ENCODE measurements around the gene CYP4X1. TPM values are rescaled to one million over a fixed set of nuclear protein-coding genes. Genes with fewer than 3 reads are reported as not detected.
"Not testable (repeated sequence)": the region's sequence is repeated elsewhere in the genome, so short reads cannot be mapped to it uniquely, and the experiment has no call there.

CYP4X1 gene
- total and polyA plus RNA-seq, 7 donors = 0.54 to 2.3 (median 1.1) TPM

DNA sequence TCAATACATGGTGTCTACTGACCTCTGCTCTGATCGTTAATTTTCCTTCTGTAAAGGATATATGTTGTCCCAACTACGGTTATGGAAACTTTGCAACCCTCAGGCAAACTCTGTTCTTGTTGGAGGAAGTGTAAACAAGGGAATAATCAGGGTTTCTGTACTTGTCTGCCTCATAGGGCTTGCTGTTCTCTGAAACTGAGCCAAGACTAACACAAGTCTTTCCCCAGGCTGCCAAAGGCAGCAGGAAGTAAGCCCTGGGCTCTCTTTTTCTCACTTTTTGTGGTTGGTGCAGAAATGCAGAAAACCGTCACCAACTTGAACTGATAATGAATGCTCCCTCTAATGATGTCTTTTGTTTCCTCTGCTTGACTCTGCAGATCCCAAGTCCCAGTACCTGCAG is 7.6 kb downstream of the CYP4X1 start:
- WGBS, 3 donors = 43 to 59% (median 50%) methylated on average over 3 of the region's 3 CpGs

DNA sequence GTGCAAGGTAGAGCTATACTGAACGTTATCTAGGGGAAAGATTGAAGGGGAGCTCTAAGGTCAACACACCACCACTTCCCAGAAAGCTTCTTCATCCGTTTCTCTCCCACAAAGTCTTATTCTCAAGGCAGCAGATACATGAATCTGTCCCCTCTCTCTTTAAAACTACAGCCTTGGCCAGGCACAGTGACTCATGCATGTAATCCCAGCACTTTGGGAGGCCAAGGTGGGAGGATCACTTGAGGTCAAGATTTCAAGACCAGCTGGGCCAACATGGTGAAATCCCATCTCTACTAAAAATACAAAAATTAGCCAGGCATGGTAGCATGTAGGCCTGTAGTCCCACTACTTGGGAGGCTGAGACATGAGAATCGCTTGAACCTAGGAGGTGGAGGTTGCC is 8.1 kb downstream of the CYP4X1 start:
- WGBS, 3 donors = 62 to 69% (median 67%) methylated on average over 3 of the region's 3 CpGs
- peak in 1 of 4 donors; percentile 40 for ATAC-seq

More for the DNA sequence above, 7.6 kb downstream of the CYP4X1 start:
- Histone ChIP-seq H3K4me3 (no peak overlapping the region), H3K4me1 (no peaks in the 10 kb centered on the region), H3K9me3 (no peaks in the 10 kb centered on the region), H3K27me3 (ENCODE audit: insufficient read depth in 3 of 3, low read length in 2 of 3) (no peaks in the 10 kb centered on the region), H3K36me3 (ENCODE audit: insufficient read depth in 1 of 2, low read depth in 1 of 2) (peaks cover 0 to 17% of the 10 kb centered on the region in 2 donors), H3K27ac (no peak overlapping the region)
- ATAC-seq = peak in 2 of 4 donors; percentile 50 to 51
- intact Hi-C loops (cut with DNase I) = no loop called here
- DNase-seq = no peak
- TF ChIP-seq, protein P1, sequence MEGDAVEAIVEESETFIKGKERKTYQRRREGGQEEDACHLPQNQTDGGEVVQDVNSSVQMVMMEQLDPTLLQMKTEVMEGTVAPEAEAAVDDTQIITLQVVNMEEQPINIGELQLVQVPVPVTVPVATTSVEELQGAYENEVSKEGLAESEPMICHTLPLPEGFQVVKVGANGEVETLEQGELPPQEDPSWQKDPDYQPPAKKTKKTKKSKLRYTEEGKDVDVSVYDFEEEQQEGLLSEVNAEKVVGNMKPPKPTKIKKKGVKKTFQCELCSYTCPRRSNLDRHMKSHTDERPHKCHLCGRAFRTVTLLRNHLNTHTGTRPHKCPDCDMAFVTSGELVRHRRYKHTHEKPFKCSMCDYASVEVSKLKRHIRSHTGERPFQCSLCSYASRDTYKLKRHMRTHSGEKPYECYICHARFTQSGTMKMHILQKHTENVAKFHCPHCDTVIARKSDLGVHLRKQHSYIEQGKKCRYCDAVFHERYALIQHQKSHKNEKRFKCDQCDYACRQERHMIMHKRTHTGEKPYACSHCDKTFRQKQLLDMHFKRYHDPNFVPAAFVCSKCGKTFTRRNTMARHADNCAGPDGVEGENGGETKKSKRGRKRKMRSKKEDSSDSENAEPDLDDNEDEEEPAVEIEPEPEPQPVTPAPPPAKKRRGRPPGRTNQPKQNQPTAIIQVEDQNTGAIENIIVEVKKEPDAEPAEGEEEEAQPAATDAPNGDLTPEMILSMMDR (IDR thresholded peaks at IDR 0.05) = no peak

DNA sequence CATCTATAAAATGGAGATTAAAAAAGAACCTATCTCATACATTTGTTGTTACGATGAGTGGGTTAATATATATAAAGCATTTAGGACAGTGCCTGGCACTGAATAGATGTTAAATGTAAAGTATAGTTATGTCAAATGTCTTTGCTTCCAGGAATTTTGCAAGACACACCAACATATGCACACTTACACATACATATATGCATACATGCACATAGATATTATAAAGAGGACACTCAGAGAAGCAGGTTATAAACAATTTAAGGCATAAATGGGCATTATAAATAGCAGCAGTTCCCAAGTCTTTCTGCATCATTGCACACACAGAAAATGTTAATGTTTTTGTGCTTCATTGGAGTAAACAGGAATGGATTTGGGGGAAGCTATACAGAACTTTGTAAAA is 13.3 kb downstream of the CYP4X1 start:
- Histone ChIP-seq H3K4me1 (no peaks in the 10 kb centered on the region), H3K27ac (no peak overlapping the region), H3K9me3 (no peaks in the 10 kb centered on the region), H3K4me3 (no peak overlapping the region), H3K36me3 (ENCODE audit: insufficient read depth in 1 of 2, low read depth in 1 of 2) (peaks cover 0 to 28% of the 10 kb centered on the region in 2 donors), H3K27me3 (ENCODE audit: insufficient read depth in 3 of 3, low read length in 2 of 3) (no peaks in the 10 kb centered on the region)
- ATAC-seq = no peak
- 88 to 98% (median 94%) methylated on average over 1 of the region's 1 CpG for WGBS, 3 donors
- TF ChIP-seq, protein P1 (IDR thresholded peaks at IDR 0.05) = no peak
- no peak for DNase-seq
- intact Hi-C loops (cut with DNase I) = no loop called here

More for the DNA sequence above, 8.1 kb downstream of the CYP4X1 start:
- intact Hi-C loops (cut with DNase I) = no loop called here
- no peaks in the 10 kb centered on the region for H3K27me3 ChIP-seq (ENCODE audit: insufficient read depth in 3 of 3, low read length in 2 of 3)
- no peaks in the 10 kb centered on the region for H3K9me3 ChIP-seq
- TF ChIP-seq, protein P1 (IDR thresholded peaks at IDR 0.05) = no peak
- H3K27ac ChIP-seq = no peak overlapping the region
- DNase-seq = peak in 1 of 2 donors; percentile 18
- no peak overlapping the region for H3K4me3 ChIP-seq
- H3K36me3 ChIP-seq (ENCODE audit: insufficient read depth in 1 of 2, low read depth in 1 of 2) = peaks cover 0 to 18% of the 10 kb centered on the region in 2 donors
- no peaks in the 10 kb centered on the region for H3K4me1 ChIP-seq

DNA sequence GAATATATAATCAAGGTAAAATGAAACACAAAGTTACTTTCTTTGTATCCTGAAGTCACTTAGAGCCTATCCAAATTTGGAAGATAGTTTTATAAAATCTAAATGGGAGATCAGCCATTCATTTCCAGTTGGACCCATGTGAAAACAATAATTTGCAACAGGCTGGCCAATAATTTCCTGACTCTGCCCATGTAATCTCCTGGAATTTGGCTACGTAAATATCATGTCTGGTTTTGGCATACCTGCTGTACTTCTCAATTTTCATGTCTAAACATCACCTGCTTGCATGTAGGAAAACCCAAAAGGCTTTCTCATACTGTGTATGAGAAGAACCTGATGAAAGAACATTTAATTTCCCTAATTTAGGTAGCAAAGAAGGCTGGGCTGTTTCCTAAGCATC is 35.9 kb downstream of the CYP4X1 start:
- DNase-seq (no peak), ATAC-seq (no peak)
- no peak overlapping the region for H3K4me3 ChIP-seq
- 43 to 64% (median 58%) methylated on average over 1 of the region's 1 CpG for WGBS, 3 donors
- no peaks in the 10 kb centered on the region for H3K36me3 ChIP-seq (ENCODE audit: insufficient read depth in 1 of 2, low read depth in 1 of 2)
- no peaks in the 10 kb centered on the region for H3K4me1 ChIP-seq
- TF ChIP-seq, protein P1 (IDR thresholded peaks at IDR 0.05) = no peak
- intact Hi-C loops (cut with DNase I) = no loop called here
- peaks cover 12% of the 10 kb centered on the region for H3K9me3 ChIP-seq
- no peaks in the 10 kb centered on the region for H3K27me3 ChIP-seq (ENCODE audit: insufficient read depth in 3 of 3, low read length in 2 of 3)
- H3K27ac ChIP-seq = no peak overlapping the region

DNA sequence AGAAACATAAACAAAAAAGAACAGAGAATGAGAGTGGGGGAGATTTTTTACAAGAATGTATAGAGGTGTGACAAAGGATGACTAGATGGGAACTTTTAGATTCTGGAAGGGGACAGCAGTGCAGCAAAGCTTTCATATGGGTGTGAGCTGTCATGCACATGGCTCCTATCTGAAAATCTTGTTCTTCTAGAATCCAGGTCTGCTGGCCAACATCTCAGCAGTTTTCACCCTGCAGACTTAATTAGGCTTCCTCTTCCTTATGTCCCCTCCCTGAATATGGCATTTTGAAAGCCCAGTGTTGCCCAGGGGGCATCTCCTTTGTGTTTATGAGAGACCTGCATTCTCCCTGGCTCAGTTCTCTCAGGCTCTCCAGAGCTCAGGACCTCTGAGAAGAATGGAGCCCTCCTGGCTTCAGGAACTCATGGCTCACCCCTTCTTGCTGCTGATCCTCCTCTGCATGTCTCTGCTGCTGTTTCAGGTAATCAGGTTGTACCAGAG is 43.7 kb downstream of the CYP4X1 start, which contains the start of gene CYP4Z1:
TSS of gene CYP4Z1 (plus strand) at position 135 of the 498 bp plus-strand sequence. CDS start at position 395, 260 bp downstream.
- no peaks in the 10 kb centered on the region for H3K9me3 ChIP-seq
- TF ChIP-seq, protein P1 (IDR thresholded peaks at IDR 0.05) = no peak
- no peak within 1 kb of the TSS for H3K4me3 ChIP-seq
- H3K4me1 ChIP-seq = no peaks in the 10 kb centered on the region
- ATAC-seq (no peak), DNase-seq (no peak)
- H3K36me3 ChIP-seq (ENCODE audit: insufficient read depth in 1 of 2, low read depth in 1 of 2) = no peaks in the 10 kb centered on the region
- intact Hi-C loops (cut with DNase I) = no loop called here
- H3K27me3 ChIP-seq (ENCODE audit: insufficient read depth in 3 of 3, low read length in 2 of 3) = no peaks in the 10 kb centered on the region
- H3K27ac ChIP-seq = no peak within 1 kb of the TSS

DNA sequence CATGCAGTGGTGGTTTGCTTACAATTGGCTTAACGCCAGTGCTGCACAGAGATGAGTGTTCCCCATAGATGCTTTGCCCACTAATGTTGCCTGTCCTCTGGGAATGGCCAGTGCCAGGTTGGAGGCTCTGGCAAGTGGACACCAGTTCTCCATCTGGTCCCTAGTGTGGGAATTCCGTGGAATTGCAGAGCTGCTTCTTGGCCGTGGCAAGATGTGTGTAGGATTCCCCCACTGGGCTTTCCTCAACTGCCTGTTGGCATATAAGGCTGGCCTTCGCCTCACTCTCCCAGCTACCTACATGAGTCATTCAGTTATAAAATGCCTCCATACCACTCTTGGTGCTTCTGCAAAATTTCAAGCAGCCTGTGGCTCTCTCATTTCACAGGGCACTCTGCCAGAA is 45.6 kb downstream of the CYP4X1 start:
- WGBS, 3 donors = 53 to 54% (median 54%) methylated on average over 4 of the region's 4 CpGs
- ATAC-seq; H3K9me3 ChIP-seq; H3K4me3 ChIP-seq; DNase-seq; H3K36me3 ChIP-seq (ENCODE audit: insufficient read depth in 1 of 2, low read depth in 1 of 2); H3K4me1 ChIP-seq; H3K27ac ChIP-seq; H3K27me3 ChIP-seq (ENCODE audit: insufficient read depth in 3 of 3, low read length in 2 of 3); intact Hi-C loops (cut with DNase I): not testable (repeated sequence)

DNA sequence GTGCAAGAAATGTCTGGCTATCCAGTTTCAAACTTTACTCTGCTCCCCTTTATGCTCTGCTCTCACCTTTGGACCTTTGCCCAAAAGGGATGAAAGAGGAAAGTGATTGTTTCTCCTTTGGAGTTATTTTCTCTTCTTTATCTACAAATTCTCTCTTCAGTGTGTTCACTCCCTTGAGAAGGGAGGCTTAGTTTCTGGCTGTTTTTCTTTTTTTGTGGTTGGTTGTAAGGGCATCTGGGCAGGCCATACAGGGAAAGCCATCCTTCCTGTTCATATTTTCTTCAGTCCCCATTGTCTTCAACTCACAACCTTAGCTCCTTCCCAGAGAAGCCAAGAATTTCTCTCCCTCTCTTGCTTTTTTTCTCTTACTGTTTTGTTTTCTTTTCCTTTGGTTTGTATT is 46.0 kb downstream of the CYP4X1 start:
- intact Hi-C loops (cut with DNase I); H3K27me3 ChIP-seq (ENCODE audit: insufficient read depth in 3 of 3, low read length in 2 of 3); H3K36me3 ChIP-seq (ENCODE audit: insufficient read depth in 1 of 2, low read depth in 1 of 2): not testable (repeated sequence)

More for the DNA sequence above, 46.0 kb downstream of the CYP4X1 start:
- not testable (repeated sequence) for DNase-seq, H3K4me1 ChIP-seq, H3K9me3 ChIP-seq, ATAC-seq, H3K4me3 ChIP-seq, H3K27ac ChIP-seq

All from psoas muscle (tissue), 8 donors.